Activated CD4-positive, CD25-positive, alpha-beta regulatory T cell treated with anti-CD3 and anti-CD28 coated beads, Interleukin-2, amount 50 U/mL, for 16 hours (primary cell): ENCODE data around the gene TMEM200A.
"Not testable (repeated sequence)": the region's sequence is repeated elsewhere in the genome, so short reads cannot be mapped to it uniquely, and the experiment has no call there.

Source experiments
- DNase-seq: peaks from one replicate; pipeline ENCODE4 v3.0.0-alpha.2; 2020; ENCODE audit warnings: low read depth, low spot score

The TMEM200A gene

DNA sequence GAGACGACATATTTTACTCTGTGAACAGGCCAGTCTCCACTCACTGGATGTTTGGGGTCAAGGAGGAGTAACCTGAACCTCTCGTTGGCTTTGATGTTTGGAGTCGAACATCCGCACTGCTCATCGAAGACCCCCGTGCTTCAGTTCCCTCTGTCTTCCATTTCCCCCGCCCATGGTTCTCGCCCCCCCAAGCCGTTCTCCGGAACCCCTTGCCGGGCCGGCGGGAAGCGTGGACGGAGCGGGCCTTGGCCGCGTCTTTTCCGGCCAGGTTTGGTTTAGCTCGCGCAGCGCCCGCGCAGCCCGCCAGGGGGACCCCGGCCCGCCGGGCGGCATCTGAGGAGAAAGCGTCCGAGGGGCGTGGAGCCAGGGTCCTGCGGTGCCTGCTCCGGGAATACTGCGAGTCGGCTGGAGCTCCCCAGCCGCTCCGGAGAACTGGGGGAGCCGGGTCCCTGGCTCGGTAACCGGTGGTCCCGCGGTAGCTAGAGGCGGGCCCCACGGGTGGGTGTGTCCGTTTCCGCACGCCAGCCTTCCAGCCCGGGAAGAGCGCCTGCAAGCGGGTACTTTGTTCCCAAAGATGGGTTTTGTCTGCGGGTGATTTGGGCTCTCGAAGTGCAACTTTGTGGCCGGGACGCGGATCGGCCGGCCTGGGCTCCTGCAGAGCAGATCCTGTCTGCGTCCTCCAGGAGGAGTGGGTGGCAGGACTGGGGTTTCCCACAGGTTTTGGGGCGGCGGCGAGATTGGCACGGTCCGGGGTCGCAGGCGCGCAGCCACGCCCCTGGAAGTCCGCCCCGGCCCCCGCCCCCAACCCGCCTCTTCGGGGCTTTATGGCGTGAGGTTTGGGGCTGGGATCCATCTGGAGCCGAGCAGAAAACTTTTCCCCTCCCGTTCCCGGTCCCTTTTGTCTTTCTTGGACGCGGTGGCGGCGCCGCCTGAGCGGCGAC is at the start of gene TMEM200A:
Gene TMEM200A, plus strand, starts transcription at position 852 of the 941 bp plus-strand sequence. CDS start 74,406 bp downstream, outside the sequence.
- no peak for DNase-seq

DNA sequence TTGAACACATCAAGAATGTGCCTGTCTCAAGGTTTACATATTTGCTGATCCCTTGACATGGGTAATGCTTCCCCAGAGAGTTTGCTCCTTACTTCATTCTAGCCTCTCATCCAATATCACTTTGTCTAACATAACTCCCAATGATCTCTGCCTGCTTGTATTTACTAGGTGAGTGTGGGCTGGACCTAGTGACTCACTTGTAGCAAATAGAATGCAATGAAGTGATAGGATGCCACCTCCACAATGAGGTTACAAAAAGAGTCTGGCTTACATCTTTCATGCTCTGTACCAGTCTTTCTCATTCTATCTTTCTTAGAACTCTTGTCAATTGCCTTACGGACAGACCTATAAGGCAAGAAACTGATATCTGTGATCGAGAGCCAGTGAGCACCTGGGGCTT is 44.9 kb upstream of the TMEM200A start:
- DNase-seq, result no peak

DNA sequence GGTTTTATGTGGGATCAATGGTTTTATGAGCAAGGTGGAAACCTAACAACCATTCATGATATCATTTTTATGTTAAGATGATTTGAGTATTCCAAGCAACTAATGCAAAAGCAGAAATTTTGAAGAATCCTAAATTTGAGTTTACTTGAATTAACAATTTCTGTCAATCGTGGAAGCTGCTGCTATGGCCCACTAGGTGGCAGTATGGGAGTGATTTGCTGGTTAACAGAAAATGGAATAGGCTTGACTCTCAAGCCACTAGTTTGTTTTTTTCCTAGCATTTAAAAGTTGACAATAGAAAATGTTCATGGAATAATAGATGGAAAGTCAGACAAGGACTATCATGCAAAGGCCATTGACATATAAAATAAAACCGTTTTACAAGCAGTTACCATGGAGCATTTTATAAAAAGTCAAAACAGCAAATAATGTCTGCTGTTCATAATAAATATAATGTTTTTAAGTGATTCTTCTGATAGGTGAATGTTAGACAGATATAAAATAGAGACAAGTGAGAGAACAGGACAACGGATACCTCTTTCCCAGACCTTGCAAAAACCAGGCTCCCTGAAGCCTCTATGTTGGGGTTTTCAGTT is 43.0 kb upstream of the TMEM200A start:
- peak; percentile 38 for DNase-seq

DNA sequence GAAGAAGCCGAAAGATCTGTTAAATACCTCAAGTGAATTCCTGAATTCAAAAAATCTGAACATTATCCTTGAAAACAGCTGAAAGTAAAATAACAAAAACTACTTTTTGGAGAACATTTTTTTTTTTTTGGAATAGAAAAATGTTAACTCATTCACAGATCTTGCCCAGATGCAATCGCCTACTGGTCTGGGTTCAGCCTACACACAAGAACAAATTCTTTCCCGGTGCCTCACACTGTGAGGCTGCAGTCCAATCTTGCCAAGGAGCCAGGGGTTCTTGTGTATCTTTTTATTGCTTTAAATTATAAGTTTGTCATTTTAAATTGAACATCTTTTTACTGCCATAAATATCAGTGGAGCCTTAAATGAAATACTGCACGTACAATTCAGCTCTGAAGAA is 41.2 kb upstream of the TMEM200A start:
- DNase-seq, result no peak

DNA sequence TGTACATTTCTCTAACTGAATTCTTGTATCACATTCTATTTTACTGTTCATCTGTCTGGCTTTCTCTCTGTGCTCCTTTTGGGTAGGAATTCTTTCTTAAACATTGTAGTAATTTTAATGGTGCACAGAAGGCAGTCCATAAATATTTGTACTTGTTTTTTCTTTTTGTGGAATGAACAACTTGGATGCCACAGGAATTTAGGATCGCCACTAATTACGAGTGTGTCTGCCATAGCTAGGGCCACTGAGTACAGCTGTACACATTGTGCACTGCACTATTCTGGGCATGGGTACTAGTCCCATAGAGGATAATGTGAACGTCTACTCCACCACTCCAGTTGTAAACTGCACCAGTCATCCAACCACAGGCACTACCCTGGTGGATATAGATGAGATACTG is 39.3 kb upstream of the TMEM200A start:
- DNase-seq, result no peak

DNA sequence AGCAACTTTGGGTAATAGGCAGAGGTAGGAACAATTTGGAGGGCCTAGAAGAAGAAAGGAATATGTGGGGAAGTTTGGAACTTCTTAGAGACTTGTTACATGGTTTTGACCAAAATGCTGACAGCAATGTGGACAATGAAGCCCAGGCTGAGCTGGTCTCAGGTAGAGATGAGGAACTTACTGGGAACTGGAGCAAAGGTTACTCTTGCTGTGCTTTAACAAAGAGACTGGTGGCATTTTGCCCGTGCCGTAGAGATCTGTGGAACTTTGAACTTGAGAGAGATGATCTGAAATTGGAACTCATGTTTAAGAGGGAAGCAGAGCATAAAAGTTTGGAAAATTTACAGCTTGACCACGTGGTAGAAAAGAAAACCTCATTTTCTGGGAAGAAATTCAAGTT is 28.3 kb upstream of the TMEM200A start:
- no peak for DNase-seq

DNA sequence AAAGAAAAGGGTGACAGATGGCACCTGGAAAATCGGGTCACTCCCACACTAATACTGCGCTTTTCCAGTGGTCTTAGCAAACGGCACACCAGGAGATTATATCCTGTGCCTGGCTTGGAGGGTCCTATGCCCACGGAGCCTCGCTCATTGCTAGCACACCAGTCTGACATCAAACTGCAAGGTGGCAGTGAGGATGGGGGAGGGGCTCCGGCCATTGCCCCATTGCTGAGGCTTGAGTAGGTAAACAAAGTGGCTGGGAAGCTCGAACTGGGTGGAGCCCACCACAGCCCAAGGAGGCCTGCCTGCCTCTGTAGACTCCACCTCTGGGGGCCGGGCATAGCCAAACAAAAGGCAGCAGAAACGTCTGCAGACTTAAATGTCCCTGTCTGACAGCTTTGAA is 19.5 kb upstream of the TMEM200A start:
- DNase-seq, result not testable (repeated sequence)

DNA sequence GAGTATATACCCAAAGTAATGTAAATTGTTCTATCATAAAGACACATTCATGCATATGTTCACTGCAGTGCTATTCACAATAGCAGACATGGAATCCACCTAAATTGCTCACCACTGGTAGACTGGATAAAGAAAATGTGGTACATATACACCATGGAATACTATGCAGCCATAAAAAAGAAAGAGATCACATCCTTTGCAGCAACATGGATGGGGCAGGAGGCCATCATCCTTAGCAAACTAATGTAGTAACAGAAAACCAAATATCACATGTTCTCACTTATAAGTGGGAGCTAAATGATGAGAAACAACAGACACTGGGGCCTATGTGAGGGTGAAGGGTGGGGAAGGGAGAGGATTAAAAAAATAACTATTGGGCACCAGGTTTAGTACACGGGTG is 11.5 kb upstream of the TMEM200A start:
- no peak for DNase-seq

DNA sequence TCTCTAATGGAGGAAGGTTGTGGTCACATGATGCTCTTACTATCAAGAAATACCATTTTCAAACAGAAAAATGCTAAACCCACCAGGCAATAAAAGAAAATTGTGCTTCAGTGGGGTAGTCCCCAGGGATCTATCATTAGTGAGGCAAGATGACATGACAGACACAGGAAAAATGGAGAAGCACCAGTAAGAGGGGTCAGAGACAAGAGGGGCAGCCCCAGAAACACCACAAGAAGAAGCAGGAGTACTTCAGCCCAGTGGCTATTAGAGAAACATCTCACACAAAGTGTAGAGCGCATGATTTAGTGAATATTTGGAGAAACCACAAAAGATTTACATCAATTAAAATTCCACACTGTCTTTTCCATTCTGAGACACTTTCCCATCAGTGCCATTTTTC is 10.2 kb upstream of the TMEM200A start:
- DNase-seq, result no peak

DNA sequence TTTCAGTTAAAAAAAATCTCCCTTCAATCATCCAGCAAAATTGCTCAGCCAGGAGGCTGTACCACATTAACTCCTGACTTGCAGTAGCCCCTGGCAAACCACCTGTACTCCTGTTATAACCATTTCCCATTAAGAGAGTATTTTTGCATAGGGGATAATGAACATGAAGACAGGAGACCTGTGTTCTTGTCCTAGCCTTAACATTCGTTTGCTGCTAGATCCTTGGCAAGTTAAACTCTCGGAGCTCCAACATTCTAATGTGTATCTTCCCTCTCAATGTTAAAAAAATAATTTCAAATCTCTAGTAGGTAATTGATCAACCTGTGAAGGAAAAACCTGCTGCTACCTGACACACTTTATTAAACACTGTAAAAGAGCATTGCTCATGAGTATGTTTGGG is 8.4 kb upstream of the TMEM200A start:
- DNase-seq, result no peak

DNA sequence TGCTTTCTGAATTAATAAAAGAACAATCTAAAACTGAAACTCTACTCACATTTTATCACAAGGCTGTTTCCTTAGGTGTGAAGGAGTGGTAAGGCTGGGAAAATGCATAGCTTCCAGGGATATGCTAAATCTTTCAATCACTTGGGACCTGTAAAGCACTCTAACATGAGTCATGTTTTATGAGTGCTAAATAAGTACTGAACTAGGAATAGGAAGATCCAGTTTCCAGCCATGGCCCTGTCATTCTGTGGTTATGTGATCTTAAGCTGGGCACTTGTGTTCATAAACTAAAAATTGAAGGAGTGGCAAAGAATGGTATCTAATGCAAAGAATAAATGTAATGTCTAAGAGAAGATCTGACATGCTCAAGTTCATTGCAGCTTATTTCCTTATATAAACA is 6.1 kb upstream of the TMEM200A start:
- no peak for DNase-seq

DNA sequence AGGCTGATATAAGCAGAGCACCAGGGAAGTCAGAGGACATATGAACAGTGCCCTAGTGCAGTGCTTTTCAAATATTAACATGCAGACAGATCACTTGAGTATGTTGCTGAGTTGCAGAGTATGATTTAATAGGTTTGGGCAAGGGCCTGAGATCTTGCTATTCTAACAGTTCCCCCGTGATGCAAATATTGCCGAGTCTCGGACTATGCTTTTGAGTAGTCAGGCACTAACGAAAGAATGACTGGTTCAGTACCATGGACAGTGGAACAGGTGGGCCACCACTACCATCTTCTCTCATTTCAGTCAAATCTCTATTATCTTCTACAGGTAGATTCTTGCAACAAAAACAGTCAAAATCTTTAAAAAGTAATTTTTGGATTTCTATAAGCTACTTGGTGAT is 3.7 kb upstream of the TMEM200A start:
- DNase-seq, result no peak

DNA sequence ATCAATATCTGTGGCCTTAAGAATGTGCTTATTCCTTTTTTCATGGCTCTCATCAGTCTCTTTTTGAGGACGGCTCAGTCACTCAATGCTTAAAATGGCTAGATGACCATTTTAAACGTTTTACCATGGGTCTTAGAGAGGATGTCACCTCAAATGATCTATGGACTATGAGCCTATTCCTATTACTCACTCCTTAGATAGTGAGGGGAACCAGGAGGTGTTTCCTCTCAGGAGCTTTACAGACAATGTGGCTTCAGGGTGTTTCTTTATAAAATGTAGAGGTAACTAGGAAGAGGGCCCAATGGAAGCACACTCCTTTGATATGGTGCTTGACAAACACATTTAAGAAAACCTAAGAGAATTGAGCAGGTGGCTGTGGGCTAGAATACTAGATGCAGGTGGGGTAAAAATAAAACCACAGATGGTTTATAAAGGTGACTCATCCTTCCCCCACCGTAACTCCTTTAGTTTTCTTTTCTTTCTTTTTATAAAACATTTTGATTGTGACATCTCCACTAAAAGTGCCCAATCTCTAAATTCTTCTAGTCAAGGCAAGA is 1.5 kb upstream of the TMEM200A start:
- no peak for DNase-seq

DNA sequence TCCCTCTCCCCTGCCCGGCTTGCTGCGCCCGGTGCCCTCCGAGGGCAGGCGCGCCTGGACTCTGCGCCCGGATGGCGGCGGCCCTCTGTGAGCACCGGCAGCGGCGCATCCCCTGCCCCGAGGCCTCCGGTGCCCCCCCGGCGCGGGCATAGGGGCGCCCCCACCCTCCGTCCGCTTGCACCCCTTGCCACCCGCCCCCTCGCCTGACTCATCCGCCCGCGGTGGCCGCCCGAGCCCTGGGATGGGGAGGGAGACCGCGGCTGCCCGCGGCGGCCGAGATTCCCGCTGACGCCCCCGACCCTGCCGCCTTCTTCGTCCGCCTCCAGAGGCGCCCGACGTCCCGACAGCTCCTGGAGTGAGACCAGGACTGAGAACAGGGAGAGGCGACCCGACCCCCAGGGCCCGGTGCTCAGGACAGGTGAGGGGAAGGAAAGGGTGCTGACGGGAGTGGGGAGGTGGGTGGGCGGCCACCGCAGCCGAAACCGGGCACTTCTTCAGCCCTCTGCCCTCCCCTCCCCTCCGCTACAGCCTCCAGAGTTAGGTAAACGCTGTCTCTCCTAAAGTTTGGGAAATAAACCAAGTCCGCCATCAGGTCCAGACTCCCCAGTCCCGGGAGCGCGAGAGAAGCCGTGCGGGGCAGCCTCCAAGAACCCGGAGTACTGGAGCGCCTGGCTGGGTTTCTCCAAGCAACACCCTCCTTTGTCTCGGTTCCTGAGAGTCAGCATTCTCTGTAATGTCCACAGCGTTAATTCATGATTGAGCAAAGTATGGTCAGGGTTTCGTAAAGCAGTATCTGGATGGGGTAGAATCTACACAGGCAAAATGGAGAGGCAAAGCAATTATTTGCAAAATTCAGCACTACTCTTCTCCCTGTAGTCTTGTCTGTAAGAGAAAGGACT is 539 bp downstream of the TMEM200A start:
- peak; percentile 9 for DNase-seq

DNA sequence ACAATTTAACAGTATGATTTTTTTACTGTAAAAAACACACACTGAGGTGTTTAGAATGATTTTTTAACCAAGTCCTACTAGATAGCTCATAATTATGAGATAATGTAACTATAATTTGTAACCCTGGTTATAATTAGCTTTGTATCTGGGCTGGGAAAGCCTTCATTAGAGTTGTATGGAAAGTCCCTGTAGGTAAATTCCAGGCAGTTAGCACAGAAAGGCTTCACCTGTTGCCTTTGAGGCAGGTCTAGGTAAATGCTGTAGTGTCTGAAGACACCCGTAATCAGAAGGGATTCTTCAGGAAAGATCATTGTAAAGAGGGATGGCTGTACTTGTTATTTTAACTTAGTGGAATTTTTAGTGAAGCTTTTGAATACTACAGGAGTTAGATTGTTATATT is 1.9 kb downstream of the TMEM200A start:
- no peak for DNase-seq

DNA sequence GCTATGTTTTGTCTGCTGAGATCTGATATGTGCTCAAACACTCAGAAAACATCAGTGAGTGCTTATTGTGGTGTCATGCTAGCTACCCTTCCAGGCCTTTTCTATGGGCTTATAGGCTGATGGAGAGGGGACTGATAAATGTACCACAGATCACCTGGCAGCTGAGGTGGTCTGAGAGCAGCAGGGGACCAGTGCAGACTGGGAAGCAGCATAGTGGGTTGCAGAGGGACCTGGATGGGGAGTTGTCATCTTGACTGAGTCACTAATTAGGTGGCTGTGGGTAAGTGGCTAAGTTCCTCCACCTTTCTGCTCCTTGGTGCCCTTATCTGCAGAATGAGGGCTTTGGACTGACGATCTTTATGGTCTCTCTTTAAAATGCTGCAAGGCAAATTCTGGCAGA is 2.8 kb downstream of the TMEM200A start:
- DNase-seq, result no peak

DNA sequence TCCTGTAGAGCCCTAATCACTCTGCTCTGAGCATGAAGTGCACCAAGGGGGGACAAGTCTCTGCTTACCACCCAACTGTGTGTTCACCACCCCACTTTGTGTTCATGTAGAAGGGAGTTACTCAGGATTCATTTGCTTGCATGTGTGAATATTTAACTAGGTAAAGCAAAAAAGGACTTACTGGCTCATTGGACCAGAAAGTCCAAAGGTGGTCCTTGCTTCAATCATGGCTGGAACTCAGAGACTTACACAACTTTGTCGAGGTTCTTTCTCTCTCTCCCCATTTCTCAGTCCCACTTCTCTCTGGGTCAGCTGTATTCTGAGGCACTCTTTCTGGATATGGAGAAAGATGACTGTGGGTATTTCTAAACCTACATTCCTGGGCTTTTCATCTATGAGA is 4.0 kb downstream of the TMEM200A start:
- DNase-seq, result no peak

DNA sequence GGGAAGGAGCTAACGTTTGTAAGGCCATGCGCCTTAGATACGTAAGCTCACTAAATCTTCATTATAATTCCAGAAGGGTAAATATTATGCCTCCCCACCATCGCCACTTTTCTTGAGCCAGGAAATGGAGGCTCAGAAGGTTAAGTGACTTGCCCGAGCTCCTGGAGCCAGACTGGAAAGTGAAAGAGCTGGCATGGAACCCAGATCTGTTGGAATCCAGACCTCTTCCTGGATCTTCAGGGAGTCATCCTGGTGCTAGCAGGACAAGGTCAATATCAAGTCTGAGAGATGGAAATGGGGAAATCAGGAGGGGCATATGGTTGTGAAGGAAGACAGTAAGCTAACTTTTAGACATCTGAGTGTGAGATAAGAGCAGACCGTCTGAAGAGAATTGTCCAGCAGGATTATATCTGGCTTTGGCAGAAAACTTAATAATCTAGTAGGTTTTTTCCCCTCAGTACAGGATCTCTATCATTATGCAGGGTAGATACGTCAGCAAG is 6.2 kb downstream of the TMEM200A start:
- DNase-seq, result no peak

DNA sequence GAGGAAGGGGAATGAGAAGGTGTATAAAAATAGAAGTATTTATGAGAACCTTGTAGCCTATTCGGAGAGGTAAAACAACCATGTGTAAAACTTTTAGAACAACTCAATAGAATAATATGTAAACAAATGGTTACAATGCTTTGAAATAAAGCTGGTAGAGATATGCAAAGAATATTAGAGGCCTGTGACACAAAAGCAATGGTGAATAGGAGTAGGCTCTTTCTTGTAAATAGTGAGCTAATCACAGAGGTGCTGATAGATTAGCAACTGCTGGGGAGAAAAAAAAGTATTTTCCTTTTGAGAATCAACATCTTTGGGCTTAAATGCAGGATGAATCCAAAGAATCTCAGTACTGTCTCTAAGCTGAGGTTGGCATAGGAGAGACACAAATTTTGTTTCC is 7.0 kb downstream of the TMEM200A start:
- no peak for DNase-seq

DNA sequence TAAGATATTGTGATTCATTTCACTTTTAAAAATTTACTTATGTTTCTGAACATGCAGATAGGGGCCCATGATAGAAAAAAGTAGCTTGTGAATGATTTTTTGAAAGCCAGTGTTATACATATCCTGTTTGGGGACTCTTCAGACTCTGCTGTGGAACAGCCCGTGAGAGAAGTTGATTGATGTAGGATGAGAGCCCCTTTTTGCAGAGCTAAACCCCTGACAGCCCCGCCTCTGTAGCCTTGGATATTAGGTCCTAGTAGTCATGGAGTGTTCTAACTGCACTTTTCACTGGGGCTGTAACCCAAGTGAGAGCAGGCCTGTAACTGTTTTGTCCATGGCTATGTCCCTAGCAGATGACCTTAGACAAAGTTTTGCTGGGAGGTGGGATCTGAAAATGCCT is 8.2 kb downstream of the TMEM200A start:
- no peak for DNase-seq

DNA sequence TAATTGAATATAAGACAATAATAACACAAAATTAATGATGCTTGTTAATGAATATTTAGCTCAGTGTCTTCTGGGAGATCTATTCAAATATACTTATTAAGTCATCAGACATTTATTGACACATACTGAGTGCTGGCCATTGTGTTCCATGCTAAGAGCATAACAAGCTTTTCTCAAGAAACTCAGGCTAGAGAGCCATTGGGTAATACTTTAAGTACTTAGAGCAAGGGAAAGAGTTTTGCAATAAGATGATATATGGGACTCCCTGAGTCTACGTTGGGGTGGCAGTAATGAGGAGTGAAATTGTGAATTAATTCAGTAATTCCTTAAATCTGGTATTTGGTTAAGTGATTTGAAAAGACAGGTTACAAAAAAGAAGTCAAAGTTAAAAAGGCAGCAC is 11.1 kb downstream of the TMEM200A start:
- DNase-seq, result no peak

DNA sequence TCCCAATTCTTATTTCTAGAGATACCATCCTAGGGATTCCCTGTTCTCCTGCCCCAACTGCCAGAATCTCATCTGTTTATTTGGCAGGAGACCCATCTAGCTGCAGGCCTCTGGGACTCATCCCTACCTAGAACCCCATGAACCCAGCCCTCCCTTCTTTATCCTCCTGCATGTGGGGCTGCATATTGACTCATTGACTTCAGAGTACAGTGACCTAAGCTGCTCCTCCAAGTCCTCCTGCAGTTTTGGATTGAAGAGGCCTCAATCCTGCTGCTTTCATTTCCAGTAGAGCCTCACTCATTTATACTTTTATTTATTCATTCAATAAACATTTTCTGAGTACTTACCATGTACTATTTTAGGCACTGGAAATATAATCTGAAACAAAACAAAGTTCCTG is 11.6 kb downstream of the TMEM200A start:
- DNase-seq, result no peak
